NCI-H748 (cell line): Measurements from ENCODE around the gene RAPGEF2.
"Not testable (repeated sequence)": the region's sequence is repeated elsewhere in the genome, so short reads cannot be mapped to it uniquely, and the experiment has no call there.

Experiments used
- DNase-seq: peaks from one replicate; lab custom pipeline; 2025; ENCODE audit not compliant: unreplicated experiment; lab: John Stamatoyannopoulos, UW

Gene RAPGEF2

GRCh38 chr4:159102622-159103383 lies at the start of gene RAPGEF2:
TSS of gene RAPGEF2 (plus strand) at chr4:159103079. CDS start at chr4:159104163, 1,084 bp downstream.
- peak; percentile 93 for DNase-seq

GRCh38 chr4:159055833-159056232 lies 47.0 kb upstream of the RAPGEF2 start:
- no peak for DNase-seq

- no peak for DNase-seq
Observed at GRCh38 chr4:159060161-159060560, 42.7 kb upstream of the RAPGEF2 start.

- DNase-seq = no peak
Observed at GRCh38 chr4:159062381-159062780, 40.5 kb upstream of the RAPGEF2 start.

- no peak for DNase-seq
Observed at GRCh38 chr4:159065513-159066240, 37.2 kb upstream of the RAPGEF2 start.

- DNase-seq = not testable (repeated sequence)
Observed at GRCh38 chr4:159068139-159068538, 34.7 kb upstream of the RAPGEF2 start.

GRCh38 chr4:159069922-159070321 lies 33.0 kb upstream of the RAPGEF2 start:
- DNase-seq = no peak

- DNase-seq = peak; percentile 30
Observed at GRCh38 chr4:159070742-159071141, 32.1 kb upstream of the RAPGEF2 start.

- DNase-seq = no peak
Observed at GRCh38 chr4:159071178-159071968, 31.5 kb upstream of the RAPGEF2 start.

- DNase-seq = no peak
Observed at GRCh38 chr4:159071969-159072765, 30.7 kb upstream of the RAPGEF2 start.

GRCh38 chr4:159075531-159075932 lies 27.3 kb upstream of the RAPGEF2 start:
- DNase-seq = no peak

GRCh38 chr4:159077018-159077417 lies 25.9 kb upstream of the RAPGEF2 start:
- not testable (repeated sequence) for DNase-seq

GRCh38 chr4:159077702-159078495 lies 25.0 kb upstream of the RAPGEF2 start:
- peak; percentile 33 for DNase-seq

GRCh38 chr4:159079074-159079473 lies 23.8 kb upstream of the RAPGEF2 start:
- no peak for DNase-seq

GRCh38 chr4:159086606-159087005 lies 16.3 kb upstream of the RAPGEF2 start:
- DNase-seq = no peak

GRCh38 chr4:159090255-159090654 lies 12.6 kb upstream of the RAPGEF2 start:
- no peak for DNase-seq

- not testable (repeated sequence) for DNase-seq
Observed at GRCh38 chr4:159094156-159094555, 8.7 kb upstream of the RAPGEF2 start.

GRCh38 chr4:159096434-159096833 lies 6.4 kb upstream of the RAPGEF2 start:
- no peak for DNase-seq

- DNase-seq = no peak
Observed at GRCh38 chr4:159097144-159097543, 5.7 kb upstream of the RAPGEF2 start.

- no peak for DNase-seq
Observed at GRCh38 chr4:159097785-159098184, 5.1 kb upstream of the RAPGEF2 start.
